HG03135 (cell line): ENCODE measurements around the gene PDE4D.
A peak's percentile ranks its signal among the peaks of the same experiment; 100 is the strongest.
"Not testable (repeated sequence)": the region's sequence is repeated elsewhere in the genome, so short reads cannot be mapped to it uniquely, and the experiment has no call there.

Experiments used
- ATAC-seq: cut with Tn5 transposase; IDR thresholded peaks from one replicate; pipeline ENCODE4 v1.9.1; 2021; ENCODE audit warnings: mild to moderate bottlenecking, moderate library complexity; ENCODE audit not compliant: unreplicated experiment

Gene PDE4D

GRCh38 chr5:58970766-58971165 lies 922.8 kb downstream of the PDE4D start:
- no peak for ATAC-seq

- ATAC-seq: no peak
Observed at GRCh38 chr5:58969795-58970194, 923.7 kb downstream of the PDE4D start.

GRCh38 chr5:58969253-58969652 lies 924.3 kb downstream of the PDE4D start:
- ATAC-seq: no peak

- no peak for ATAC-seq
Observed at GRCh38 chr5:58968350-58968749, 925.2 kb downstream of the PDE4D start.

GRCh38 chr5:58967597-58968281 lies 925.8 kb downstream of the PDE4D start:
- no peak for ATAC-seq

- ATAC-seq: no peak
Observed at GRCh38 chr5:58965677-58966414, 927.7 kb downstream of the PDE4D start.

GRCh38 chr5:58963821-58964220 lies 929.7 kb downstream of the PDE4D start:
- ATAC-seq: no peak

- ATAC-seq: no peak
Observed at GRCh38 chr5:58963361-58963760, 930.2 kb downstream of the PDE4D start.

- peak; percentile 63 for ATAC-seq
Observed at GRCh38 chr5:58961631-58962280, 931.8 kb downstream of the PDE4D start.

- ATAC-seq: no peak
Observed at GRCh38 chr5:58958701-58959100, 934.8 kb downstream of the PDE4D start.

- not testable (repeated sequence) for ATAC-seq
Observed at GRCh38 chr5:58953218-58953617, 940.3 kb downstream of the PDE4D start.

- no peak for ATAC-seq
Observed at GRCh38 chr5:58950224-58950623, 943.3 kb downstream of the PDE4D start.

GRCh38 chr5:58946230-58946629 lies 947.3 kb downstream of the PDE4D start:
- no peak for ATAC-seq

GRCh38 chr5:58944221-58944620 lies 949.3 kb downstream of the PDE4D start:
- ATAC-seq: no peak

- ATAC-seq: no peak
Observed at GRCh38 chr5:58940446-58940845, 953.1 kb downstream of the PDE4D start.

- ATAC-seq: no peak
Observed at GRCh38 chr5:58939664-58940063, 953.9 kb downstream of the PDE4D start.

GRCh38 chr5:58938563-58939424 lies 954.7 kb downstream of the PDE4D start:
- ATAC-seq: no peak

- ATAC-seq: no peak
Observed at GRCh38 chr5:58937031-58937681, 956.4 kb downstream of the PDE4D start.

- ATAC-seq: no peak
Observed at GRCh38 chr5:58934629-58935097, 958.9 kb downstream of the PDE4D start.

GRCh38 chr5:58933891-58934628 lies 959.5 kb downstream of the PDE4D start:
- no peak for ATAC-seq
